PC-9 (cell line): ENCODE results near the gene AHDC1. TPM values are rescaled to one million over a fixed set of nuclear protein-coding genes. Genes with fewer than 3 reads are reported as not detected.

Experiments used
- BruUV-seq: library from RNA; stranded (reverse); fragments of 400-500 nt; replicated peaks from 2 replicates; lab custom pipeline; 2021; lab: Mats Ljungman, UMichigan
- CTCF ChIA-PET: fragments of 300-600 bp; sonication (Branson Sonifier 250); formaldehyde crosslinking; loops from one replicate; lab custom pipeline; 2022; ENCODE audit warnings: antibody characterized with exemption; lab: Charles Lee
- POLR2A ChIA-PET: fragments of 300-600 bp; sonication (Branson Sonifier 250); formaldehyde crosslinking; loops from one replicate; lab custom pipeline; 2022; ENCODE audit warnings: antibody characterized with exemption; ENCODE audit not compliant: unreplicated experiment; lab: Charles Lee
- DNase-seq, 2 experiments: peaks; one replicate each; pipeline versions ENCODE4 v3.0.0 to v3.0.0-alpha.2; 2015 to 2022; ENCODE audit warnings: mixed read lengths in 1 of 2
- H2AFZ ChIP-seq: fragments of 200-600 bp; sonication (generic); 2 replicates; pipeline ENCODE4 v1.8.1; 2017; ENCODE audit warnings: antibody characterized with exemption
- H3F3A ChIP-seq: fragments of 200-600 bp; sonication (generic); 2 replicates; pipeline ENCODE4 v1.8.1; 2017; ENCODE audit warnings: antibody characterized with exemption, mild to moderate bottlenecking, low read depth; ENCODE audit not compliant: insufficient read depth
- H3K27ac ChIP-seq: fragments of 200-600 bp; sonication (generic); 2 replicates; pipeline ENCODE4 v1.6.1; 2016; ENCODE audit warnings: mixed run types
- H3K27me3 ChIP-seq: fragments of 200-600 bp; sonication (generic); 2 replicates; pipeline ENCODE4 v1.6.1; 2016; ENCODE audit warnings: low read depth, mixed run types; ENCODE audit not compliant: insufficient read depth
- H3K36me3 ChIP-seq: fragments of 200-600 bp; sonication (generic); 2 replicates; pipeline ENCODE4 v1.6.1; 2016; ENCODE audit warnings: low read depth, mixed run types
- H3K4me1 ChIP-seq: fragments of 200-600 bp; sonication (generic); replicated peaks from 2 replicates; pipeline ENCODE4 v1.6.1; 2016; ENCODE audit warnings: mixed run types; ENCODE audit not compliant: insufficient read depth
- H3K4me2 ChIP-seq: fragments of 200-600 bp; sonication (generic); 2 replicates; pipeline ENCODE4 v1.6.1; 2017; ENCODE audit warnings: mixed run types
- H3K4me3 ChIP-seq: fragments of 200-600 bp; sonication (generic); 2 replicates; pipeline ENCODE4 v1.6.1; 2016; ENCODE audit warnings: mixed run types
- H3K79me2 ChIP-seq: fragments of 200-600 bp; sonication (generic); 2 replicates; pipeline ENCODE4 v1.6.1; 2017; ENCODE audit warnings: low read depth, mixed run types
- H3K9me2 ChIP-seq: fragments of 200-600 bp; sonication (generic); 2 replicates; pipeline ENCODE4 v1.8.1; 2017; ENCODE audit warnings: mild to moderate bottlenecking; ENCODE audit not compliant: insufficient read depth
- H3K9me3 ChIP-seq: fragments of 200-600 bp; sonication (generic); 2 replicates; pipeline ENCODE4 v1.8.1; 2016; ENCODE audit warnings: low read depth; ENCODE audit not compliant: insufficient read depth
- H4K20me1 ChIP-seq: fragments of 200-600 bp; sonication (generic); 2 replicates; pipeline ENCODE4 v1.8.1; 2017; ENCODE audit not compliant: insufficient read depth
- EZH2 ChIP-seq: fragments of 200-600 bp; sonication (generic); IDR thresholded peaks from 2 replicates; pipeline ENCODE4 v1.8.0; 2017; ENCODE audit warnings: antibody characterized with exemption, low read depth
- intact Hi-C: fragments of 100-400 bp; cut with micrococcal nuclease; formaldehyde crosslinking; loops from one replicate; pipeline ENCODE4 v1.10.0; 2022; ENCODE audit not compliant: unreplicated experiment
- total RNA-seq: library from RNA; stranded (reverse); gene quantifications from 2 replicates; pipeline ENCODE4 v1.2.3, GENCODE V29; 2021
- TF ChIP-seq, protein P1 (sequence below): fragments of 200-600 bp; sonication (generic); conservative IDR thresholded peaks from 2 replicates; pipeline ENCODE4 v1.6.1; 2017; ENCODE audit warnings: mixed run types, antibody characterized with exemption, mild to moderate bottlenecking, moderate library complexity

The AHDC1 gene
- total RNA-seq, 1 experiment from 2014 or later = 48.8 TPM

DNA sequence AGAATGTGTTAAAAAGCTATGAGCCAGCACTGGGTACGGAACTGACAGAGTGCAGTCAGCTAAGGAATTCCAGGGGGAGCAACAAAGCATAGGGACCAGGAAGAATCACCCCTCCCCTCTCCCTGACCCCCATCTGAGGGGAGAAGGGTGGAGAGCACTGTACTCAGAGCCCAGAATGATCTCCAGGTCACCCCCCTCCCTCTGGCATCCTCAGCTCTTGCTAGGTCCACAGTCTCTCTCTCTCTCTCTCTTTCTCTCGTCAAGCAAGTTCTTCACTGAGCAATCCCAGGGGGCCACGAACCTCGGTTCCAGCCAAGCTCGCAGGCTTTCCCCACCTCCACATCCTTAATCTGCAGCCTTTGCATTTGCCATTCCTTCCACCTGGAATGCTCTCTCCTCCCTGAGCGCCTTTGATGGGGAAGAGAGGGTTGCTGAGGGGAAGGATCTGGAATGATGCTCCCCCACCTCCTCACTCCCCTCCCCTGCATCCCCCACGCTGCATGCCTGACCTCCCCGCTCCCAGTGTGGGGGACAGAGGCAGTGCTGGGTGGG, 107.3 kb downstream of the AHDC1 start:
- intact Hi-C loops = no loop called here
- Histone ChIP-seq H3F3A (no peaks in the 10 kb centered on the region; the same call in 1 of the 2 replicates), H4K20me1 (no peaks in the 10 kb centered on the region), H3K9me2 (no peaks in the 10 kb centered on the region), H3K36me3 (no peaks in the 10 kb centered on the region), H3K9me3 (no peaks in the 10 kb centered on the region), H3K27me3 (no peaks in the 10 kb centered on the region), H2AFZ (no peak overlapping the region), H3K27ac (no peak overlapping the region), H3K4me1 (no peaks in the 10 kb centered on the region), H3K4me3 (no peak overlapping the region), H3K79me2 (no peaks in the 10 kb centered on the region), H3K4me2 (no peak overlapping the region)
- ChIA-PET CTCF (interaction anchor here (0.6 kb wide), 1 partner anchor 9 kb away, joined by 5 read pairs; no protein-coding TSS in a partner anchor), POLR2A (interaction anchor here (0.6 kb wide), 2 partner anchors 47 to 62 kb away, joined by 4 read pairs; no protein-coding TSS in a partner anchor)
- no peak for TF ChIP-seq EZH2
- TF ChIP-seq, protein P1, sequence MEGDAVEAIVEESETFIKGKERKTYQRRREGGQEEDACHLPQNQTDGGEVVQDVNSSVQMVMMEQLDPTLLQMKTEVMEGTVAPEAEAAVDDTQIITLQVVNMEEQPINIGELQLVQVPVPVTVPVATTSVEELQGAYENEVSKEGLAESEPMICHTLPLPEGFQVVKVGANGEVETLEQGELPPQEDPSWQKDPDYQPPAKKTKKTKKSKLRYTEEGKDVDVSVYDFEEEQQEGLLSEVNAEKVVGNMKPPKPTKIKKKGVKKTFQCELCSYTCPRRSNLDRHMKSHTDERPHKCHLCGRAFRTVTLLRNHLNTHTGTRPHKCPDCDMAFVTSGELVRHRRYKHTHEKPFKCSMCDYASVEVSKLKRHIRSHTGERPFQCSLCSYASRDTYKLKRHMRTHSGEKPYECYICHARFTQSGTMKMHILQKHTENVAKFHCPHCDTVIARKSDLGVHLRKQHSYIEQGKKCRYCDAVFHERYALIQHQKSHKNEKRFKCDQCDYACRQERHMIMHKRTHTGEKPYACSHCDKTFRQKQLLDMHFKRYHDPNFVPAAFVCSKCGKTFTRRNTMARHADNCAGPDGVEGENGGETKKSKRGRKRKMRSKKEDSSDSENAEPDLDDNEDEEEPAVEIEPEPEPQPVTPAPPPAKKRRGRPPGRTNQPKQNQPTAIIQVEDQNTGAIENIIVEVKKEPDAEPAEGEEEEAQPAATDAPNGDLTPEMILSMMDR = no peak
- DNase-seq = no peak
- no TSS peak for BruUV-seq

DNA sequence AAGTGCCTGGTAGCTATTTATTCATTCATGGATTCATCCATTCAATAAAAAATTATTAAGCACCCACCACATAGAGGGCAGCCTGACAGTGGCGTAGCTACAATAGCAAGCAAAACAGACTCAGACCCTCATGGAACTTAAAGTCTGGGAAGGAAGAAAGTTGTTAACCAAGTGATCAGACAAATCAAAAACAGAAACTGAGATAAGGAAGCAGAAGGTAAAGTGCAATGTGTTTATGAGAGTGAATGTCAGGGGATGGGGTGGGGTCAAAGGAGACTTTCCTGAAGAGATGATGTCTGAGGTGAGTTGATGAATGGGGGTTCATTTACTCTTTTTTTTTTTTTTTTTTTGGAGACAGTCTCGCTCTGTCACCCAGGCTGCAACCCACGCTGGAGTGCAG, 111.1 kb downstream of the AHDC1 start:
- 0 out of 2 replicates have a peak, but pooled peaks cover 5% of the 10 kb centered on the region for H4K20me1 ChIP-seq
- no peaks in the 10 kb centered on the region for H3K27me3 ChIP-seq
- ChIA-PET POLR2A (no interaction called here), CTCF (interaction anchor here (0.7 kb wide), 1 partner anchor 123 kb away, joined by 3 read pairs; no protein-coding TSS in a partner anchor)
- no peak overlapping the region for H3K27ac ChIP-seq
- H3K4me1 ChIP-seq = peaks cover 9% of the 10 kb centered on the region
- H2AFZ ChIP-seq = no peak overlapping the region
- no peak overlapping the region for H3K4me3 ChIP-seq
- H3K79me2 ChIP-seq = peaks cover 21% of the 10 kb centered on the region
- H3K9me3 ChIP-seq = no peaks in the 10 kb centered on the region
- TF ChIP-seq, protein P1 = no peak
- no peak for TF ChIP-seq EZH2
- H3F3A ChIP-seq = peaks cover 9% of the 10 kb centered on the region; the same call in 1 of the 2 replicates
- intact Hi-C loops = loop anchor here (5.0 kb wide), 1 partner anchor 35 kb away; no protein-coding TSS in a partner anchor
- no peaks in the 10 kb centered on the region for H3K36me3 ChIP-seq
- no peak for DNase-seq
- no peaks in the 10 kb centered on the region for H3K9me2 ChIP-seq
- no peak overlapping the region for H3K4me2 ChIP-seq
- BruUV-seq = no TSS peak

DNA sequence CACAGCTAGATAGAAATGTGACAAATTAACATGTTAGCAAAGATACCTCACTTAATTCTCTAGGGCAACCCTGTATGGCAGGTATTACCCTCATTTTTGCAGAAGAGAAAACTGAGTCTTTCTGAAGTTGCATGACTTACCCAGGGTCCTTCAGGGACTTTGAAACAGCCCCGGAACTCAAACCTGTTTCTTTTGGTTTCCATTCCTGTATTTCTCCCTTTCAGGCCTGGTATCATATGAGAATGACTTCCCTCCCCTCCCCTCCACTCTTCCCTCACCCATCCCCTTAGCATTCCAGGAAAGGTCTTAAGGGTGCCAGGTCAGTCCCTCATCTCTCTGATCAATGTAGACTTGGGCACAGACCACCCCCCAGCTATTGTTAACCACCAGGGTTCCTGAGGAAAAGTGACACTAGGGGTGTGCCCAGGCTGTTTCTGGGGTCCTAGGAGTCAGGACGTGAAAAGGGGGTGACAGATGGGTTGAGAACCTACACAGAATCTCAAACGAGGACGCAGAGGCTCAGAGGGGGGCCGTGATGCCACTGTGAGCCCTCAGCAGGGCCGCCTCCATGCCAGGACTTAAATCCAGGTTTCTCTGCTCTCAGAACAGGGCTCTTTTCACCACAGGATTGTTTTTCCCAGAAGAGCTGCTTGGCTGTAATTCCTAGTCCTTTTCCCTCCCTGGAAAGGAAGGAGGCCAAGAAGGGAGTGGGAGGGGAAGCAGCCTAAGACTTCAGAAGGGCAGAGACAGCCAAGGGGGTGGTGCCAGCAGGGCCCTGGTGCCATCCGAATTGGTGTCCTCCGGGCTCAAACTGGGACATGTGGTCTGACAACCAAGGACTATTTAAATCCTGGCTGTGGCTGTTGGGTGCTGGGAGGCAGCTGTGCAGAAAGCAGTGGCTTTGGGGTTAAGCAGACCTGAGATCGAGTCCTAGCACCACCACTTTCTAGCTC, 111.9 kb downstream of the AHDC1 start:
- Histone ChIP-seq H3K79me2 (peaks cover 25% of the 10 kb centered on the region), H2AFZ (no peak overlapping the region), H3K36me3 (no peaks in the 10 kb centered on the region), H3K4me3 (no peak overlapping the region), H3K27me3 (no peaks in the 10 kb centered on the region), H3K27ac (no peak overlapping the region), H3K4me1 (peaks cover 11% of the 10 kb centered on the region), H3K9me3 (no peaks in the 10 kb centered on the region), H4K20me1 (0 out of 2 replicates have a peak, but pooled peaks cover 6% of the 10 kb centered on the region), H3F3A (peaks cover 10% of the 10 kb centered on the region; the same call in 1 of the 2 replicates), H3K4me2 (no peak overlapping the region), H3K9me2 (no peaks in the 10 kb centered on the region)
- BruUV-seq = no TSS peak
- DNase-seq = no peak
- TF ChIP-seq EZH2 = no peak
- TF ChIP-seq, protein P1 = no peak
- intact Hi-C loops = loop anchor here (2.0 to 5.0 kb wide), 2 partner anchors 35 to 65 kb away; no protein-coding TSS in a partner anchor
- ChIA-PET POLR2A (no interaction called here), CTCF (no interaction called here)
